ENCODE data around the gene PLS1.
A peak's percentile ranks its signal among the peaks of the same experiment; 100 is the strongest.
"Not testable (repeated sequence)": the region's sequence is repeated elsewhere in the genome, so short reads cannot be mapped to it uniquely, and the experiment has no call there.

PLS1 gene

GRCh38 chr3:142693136-142693853, 97.1 kb downstream of the PLS1 start:
- no peak for DNase-seq (ENCODE audit: low read depth)

DNA sequence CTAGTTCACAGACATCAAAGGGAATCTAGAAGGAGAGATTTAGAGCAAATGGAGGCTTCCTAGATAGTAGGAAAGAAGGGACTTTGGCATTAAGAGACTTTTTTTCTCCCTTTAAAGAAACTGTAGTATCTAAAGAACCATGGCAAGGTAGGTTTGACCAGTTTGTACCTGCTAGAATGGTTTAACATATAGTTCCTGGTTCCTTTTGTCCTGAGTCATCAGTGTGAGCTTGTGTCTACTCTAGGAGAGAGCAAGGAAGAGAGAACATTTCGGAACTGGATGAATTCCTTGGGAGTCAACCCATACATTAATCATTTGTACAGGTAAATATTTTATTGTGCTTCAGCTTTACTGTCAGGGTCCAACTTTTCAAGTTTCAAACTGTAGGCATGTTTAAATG, 98.0 kb downstream of the PLS1 start:
- no peak for DNase-seq (ENCODE audit: low read depth)

GRCh38 chr3:142705198-142705597, 109.0 kb downstream of the PLS1 start:
- DNase-seq (ENCODE audit: low read depth), result no peak

DNA sequence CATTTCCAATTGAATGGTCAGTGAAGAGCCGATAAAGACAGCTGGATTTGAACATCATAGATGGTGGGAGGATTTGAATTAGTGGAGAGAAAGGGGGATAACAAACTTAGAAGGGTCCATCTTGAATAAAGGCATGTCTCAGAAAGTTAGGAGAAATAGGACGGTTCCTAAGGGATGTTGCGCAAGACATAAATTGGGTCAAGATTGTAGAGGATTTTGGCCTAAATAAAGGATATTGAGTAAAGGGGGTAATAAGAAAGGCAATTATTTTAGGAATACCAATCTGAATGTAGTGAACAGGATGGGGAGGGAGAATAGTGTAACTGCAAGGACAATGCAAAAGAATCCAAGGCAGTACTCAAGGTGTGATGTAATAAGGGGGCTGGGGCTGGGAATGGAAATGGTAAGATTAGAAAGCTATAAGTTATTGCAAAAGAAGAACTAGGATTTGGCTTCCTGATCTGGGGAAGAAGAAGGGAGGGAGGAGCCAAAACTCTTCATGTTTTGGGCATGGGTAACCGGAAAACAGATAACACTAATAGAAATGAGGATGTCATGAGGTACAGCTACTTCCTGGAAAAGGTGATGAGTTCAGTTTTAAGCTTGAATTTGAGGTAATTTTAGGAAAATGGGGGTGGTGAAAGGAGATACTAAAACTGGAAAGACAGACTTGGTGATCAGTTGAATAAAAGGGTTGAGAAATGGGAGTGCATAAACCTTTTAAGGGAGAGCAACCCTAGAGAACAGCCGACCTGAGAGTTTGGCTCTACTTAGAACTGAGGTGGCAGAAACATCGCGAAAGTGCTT, 110.3 kb downstream of the PLS1 start:
- DNase-seq (ENCODE audit: low read depth), result no peak

- DNase-seq (ENCODE audit: low read depth), result no peak
Observed at GRCh38 chr3:142709207-142709606, 113.0 kb downstream of the PLS1 start.

- not testable (repeated sequence) for DNase-seq (ENCODE audit: low read depth)
Observed at GRCh38 chr3:142714882-142715281, 118.7 kb downstream of the PLS1 start.

GRCh38 chr3:142716102-142716501, 119.9 kb downstream of the PLS1 start:
- DNase-seq (ENCODE audit: low read depth), result no peak

DNA sequence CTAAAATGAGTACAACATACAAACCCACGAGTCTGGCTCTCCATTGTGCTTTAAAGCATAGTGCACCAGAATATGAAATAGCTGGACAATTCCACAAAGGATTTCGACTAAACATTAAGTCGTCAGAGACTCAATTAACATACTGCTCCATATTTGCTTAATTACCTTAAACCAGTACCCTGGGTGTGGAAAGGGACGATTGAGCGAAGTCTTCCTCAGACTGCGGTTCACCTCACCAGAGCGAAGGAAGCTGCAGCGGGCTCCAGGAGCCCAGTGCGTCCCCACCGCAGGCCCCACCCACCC, 127.4 kb downstream of the PLS1 start:
- no peak for DNase-seq (ENCODE audit: low read depth)

GRCh38 chr3:142723968-142724681, 127.9 kb downstream of the PLS1 start, which contains the start of gene TRPC1:
TRPC1 (plus strand) TSS chr3:142724034; CDS start chr3:142724560, 526 bp downstream.
- DNase-seq (ENCODE audit: low read depth), result peak; percentile 61

DNA sequence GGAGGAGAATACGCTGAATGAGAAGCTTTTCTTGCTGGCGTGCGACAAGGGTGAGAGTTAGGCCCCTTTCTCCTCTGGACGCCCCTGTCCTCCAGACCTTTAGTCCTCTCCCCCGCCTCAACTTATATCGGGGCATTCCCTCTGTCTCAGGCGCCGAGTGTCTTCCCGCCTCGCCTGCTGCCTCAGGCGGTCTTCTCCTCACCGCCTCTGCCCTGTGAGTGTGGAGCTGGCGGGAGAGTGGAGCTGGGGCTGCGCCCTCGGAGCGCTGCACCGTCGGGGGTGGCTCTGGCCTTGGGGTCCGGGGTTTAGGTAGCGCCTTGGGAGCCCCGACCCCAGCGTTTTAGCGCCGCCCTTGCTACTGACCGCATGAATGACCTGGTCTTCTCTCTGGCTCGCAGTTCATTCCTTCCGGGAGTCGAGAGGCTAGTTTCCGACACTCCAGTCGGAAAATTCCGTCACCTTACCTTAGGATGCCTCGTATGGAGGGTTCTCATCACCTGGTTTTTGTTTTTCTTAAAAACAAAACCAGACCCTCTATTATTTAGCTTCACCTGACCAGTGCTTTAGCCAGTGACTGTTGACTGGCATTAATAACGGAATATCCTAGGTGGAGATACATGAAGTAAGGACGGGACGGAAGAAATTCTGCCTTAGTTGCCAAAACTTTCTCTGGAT, 128.6 kb downstream of the PLS1 start:
- no peak for DNase-seq (ENCODE audit: low read depth)

DNA sequence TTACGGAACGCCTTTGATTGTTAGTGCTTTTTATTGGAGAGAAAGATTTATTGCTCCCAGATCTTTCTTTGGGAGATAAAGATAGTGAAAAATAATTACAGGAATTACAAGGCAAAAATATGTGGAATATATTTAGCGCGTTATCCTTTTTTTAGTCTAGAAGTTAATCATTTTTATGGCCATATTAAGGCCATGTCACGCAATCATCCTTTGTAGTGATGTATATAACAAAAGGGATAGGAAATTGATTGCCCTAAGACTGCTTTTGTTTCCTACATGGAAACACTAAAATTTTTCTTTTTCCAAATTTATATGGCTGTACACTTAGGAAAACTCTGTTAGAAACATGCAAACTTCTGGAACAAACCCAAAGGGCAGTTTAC, 129.2 kb downstream of the PLS1 start:
- no peak for DNase-seq (ENCODE audit: low read depth)

DNA sequence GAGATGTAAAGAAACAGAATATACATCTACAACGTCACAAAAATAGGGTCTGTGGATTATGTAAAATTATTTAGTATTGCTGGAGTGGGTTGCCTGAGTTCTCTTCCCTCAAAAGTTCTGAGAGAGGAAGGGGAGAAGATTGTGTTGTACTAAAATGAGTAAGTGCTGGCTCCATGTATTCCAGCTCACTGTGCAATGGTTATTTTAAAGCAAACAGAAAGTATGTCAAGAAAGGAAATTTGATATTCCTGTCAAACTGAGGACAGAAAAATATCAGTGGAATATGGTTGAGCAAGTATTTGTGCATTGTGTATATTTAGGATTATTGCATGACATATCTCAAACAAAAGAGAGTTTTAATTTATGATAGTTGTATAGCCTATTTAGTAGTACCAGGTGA, 129.8 kb downstream of the PLS1 start:
- DNase-seq (ENCODE audit: low read depth), result no peak

DNA sequence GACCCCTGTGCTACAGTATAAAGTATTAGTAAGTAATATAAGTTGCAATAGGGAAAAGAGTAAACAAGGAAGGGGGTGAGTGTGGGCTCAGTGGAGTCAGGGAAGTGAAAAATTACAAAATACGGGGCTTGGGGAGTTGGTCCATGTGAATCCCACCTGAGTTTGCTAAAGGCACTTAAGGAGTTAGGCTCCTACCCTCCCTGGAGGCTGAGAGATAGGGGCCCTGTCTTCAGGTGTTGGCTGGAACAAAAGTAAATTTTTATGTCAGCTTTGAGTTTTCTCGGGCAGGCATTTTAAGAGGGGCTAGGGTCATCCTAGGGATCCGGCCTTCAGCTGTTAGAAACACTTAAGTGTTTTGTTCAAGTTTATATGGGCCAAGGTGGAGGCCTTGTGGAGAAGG, 135.9 kb downstream of the PLS1 start:
- DNase-seq (ENCODE audit: low read depth), result no peak

DNA sequence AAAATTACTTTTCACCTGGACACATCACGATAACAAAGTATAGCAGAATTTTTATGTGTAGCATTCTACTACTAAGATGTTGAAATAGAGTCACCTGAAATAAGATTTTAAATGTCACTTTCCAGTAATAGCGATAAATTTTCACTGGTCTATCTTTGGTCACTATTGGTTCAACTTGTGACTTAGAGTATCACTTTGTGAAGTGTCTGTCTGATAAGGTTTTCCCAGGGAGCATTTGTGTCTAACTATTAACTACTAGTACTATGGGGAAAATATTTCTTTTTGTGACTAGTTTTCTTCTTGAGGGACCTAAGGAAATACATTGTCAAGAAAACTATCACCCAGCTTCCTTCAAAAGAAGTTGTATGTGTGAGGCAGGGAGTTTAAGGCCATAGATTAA, 138.6 kb downstream of the PLS1 start:
- DNase-seq (ENCODE audit: low read depth), result no peak

DNA sequence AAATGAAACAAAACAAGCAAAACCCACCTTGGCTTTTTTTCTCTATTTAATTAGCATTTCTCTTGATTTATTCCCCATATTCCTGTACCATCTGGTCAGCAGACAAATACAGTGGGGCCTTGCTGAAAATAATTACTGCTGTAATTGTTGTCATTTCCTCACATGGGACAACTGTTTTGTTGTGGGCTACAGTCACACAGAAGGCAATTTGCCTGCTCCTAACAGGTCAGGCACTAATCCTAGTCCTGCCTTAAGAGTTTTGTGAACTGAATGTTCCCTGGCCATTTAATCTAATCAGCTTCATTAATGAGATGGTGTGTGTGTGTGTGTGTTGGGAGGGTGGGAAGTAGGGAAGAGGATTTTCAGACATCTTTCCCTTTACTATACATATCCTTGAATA, 139.3 kb downstream of the PLS1 start:
- DNase-seq (ENCODE audit: low read depth), result no peak

- no peak for DNase-seq (ENCODE audit: low read depth)
Observed at GRCh38 chr3:142738396-142738795, 142.2 kb downstream of the PLS1 start.

- DNase-seq (ENCODE audit: low read depth), result no peak
Observed at GRCh38 chr3:142746646-142747045, 150.5 kb downstream of the PLS1 start.

DNA sequence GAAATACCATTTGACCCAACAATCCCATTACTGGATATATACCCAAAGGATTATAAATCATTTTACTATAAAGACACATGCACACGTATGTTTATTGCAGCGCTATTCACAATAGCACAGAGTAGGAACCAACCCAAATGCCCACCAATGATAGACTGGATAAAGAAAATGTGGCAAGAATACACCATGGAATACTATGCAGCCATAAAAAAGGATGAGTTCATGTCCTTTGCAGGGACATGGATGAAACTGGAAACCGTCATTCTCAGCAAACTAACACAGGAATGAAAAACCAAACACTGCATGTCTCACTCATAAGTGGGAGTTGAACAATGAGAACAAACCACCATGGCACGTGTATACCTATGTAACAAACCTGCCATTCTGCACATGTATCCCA, 154.3 kb downstream of the PLS1 start:
- not testable (repeated sequence) for DNase-seq (ENCODE audit: low read depth)

GRCh38 chr3:142752605-142753004, 156.4 kb downstream of the PLS1 start:
- not testable (repeated sequence) for DNase-seq (ENCODE audit: low read depth)

- no peak for DNase-seq (ENCODE audit: low read depth)
Observed at GRCh38 chr3:142754494-142754893, 158.3 kb downstream of the PLS1 start.

Measured in GM04504 (cell line).